Gastroesophageal sphincter (tissue), 4 donors: Measurements from ENCODE around the gene C17orf67. TPM values are rescaled to one million over a fixed set of nuclear protein-coding genes. Genes with fewer than 3 reads are reported as not detected.

Source experiments
- ATAC-seq: fragments of 150-250 bp; one replicate; pipeline ENCODE4 v1.9.1; 2016; ENCODE audit warnings: mild to moderate bottlenecking, moderate library complexity
- H3K27ac ChIP-seq, 4 donors: fragments of 200-600 bp; sonication (generic) in 3 of 4; 1 replicate in 3 of 4; 2 replicates in 1 of 4; pipeline ENCODE4 v1.5.1; 2016 to 2019
- H3K27me3 ChIP-seq: fragments of 200-600 bp; sonication (generic); one replicate; pipeline ENCODE4 v1.5.1; 2019
- H3K36me3 ChIP-seq, 2 donors: fragments of 200-600 bp; sonication (generic); one replicate each; pipeline ENCODE4 v1.5.1; 2019; ENCODE audit warnings: control low read depth in 1 of 2
- H3K4me1 ChIP-seq, 3 donors: fragments of 200-600 bp; sonication (generic); 1 replicate in 2 of 3; 2 replicates in 1 of 3; pipeline ENCODE4 v1.5.1; 2016 to 2019; ENCODE audit warnings: control low read depth in 2 of 3
- H3K4me3 ChIP-seq, 2 donors: fragments of 200-600 bp; sonication (generic); one replicate each; pipeline ENCODE4 v1.5.1; 2019; ENCODE audit warnings: mild to moderate bottlenecking in 1 of 2, moderate library complexity in 1 of 2
- H3K9me3 ChIP-seq, 3 donors: fragments of 200-600 bp; sonication (generic); one replicate each; pipeline ENCODE4 v1.5.1; 2017 to 2019; ENCODE audit warnings: control low read depth in 2 of 3
- CTCF ChIP-seq, 4 experiments: fragments of 200-600 bp in 2 of 4; fragments of 450-650 bp in 2 of 4; sonication (generic) in 1 of 4; IDR thresholded peaks; one replicate each; pipeline ENCODE4 v1.5.1; 2017 to 2019; ENCODE audit warnings: antibody characterized with exemption in 4 of 4, mild to moderate bottlenecking in 2 of 4, moderate library complexity in 2 of 4
- EP300 ChIP-seq: sonication (generic); formaldehyde crosslinking; IDR thresholded peaks from one replicate; pipeline ENCODE4 v1.6.1; 2017; ENCODE audit warnings: antibody characterized with exemption, mild to moderate bottlenecking
- POLR2A ChIP-seq, 2 donors: fragments of 450-650 bp; IDR thresholded peaks; one replicate each; pipeline ENCODE4 v1.6.1; 2017; ENCODE audit warnings: antibody characterized with exemption in 2 of 2, mild to moderate bottlenecking in 2 of 2, moderate library complexity in 1 of 2
- POLR2AphosphoS5 ChIP-seq: sonication (generic); formaldehyde crosslinking; IDR thresholded peaks from one replicate; pipeline ENCODE4 v1.6.1; 2017; ENCODE audit warnings: antibody characterized with exemption
- WGBS, 2 donors: methylation state at CpG; one replicate each; pipeline ENCODE4 v1.1.5; 2018; ENCODE audit warnings: low coverage in 1 of 2; 5-methylcytosine and 5-hydroxymethylcytosine counted together
- small RNA-seq, 4 donors: library from RNA; depleted of rRNA; stranded (forward); fragments of <200 nt; gene quantifications; one replicate each; pipeline ENCODE3, GENCODE V24; 2016
- total RNA-seq, 4 donors: library from RNA; depleted of rRNA; stranded (reverse); fragments of >200 nt; gene quantifications; one replicate each; pipeline ENCODE4 v1.1.0, GENCODE V29; 2016

The C17orf67 gene
- total RNA-seq, 4 donors from 2014 or later: 1.1 to 3.5 (median 2.3) TPM

GRCh38 chr17:56744721-56745120 lies 89.0 kb downstream of the C17orf67 start:
- Histone ChIP-seq H3K27me3 (no peaks in the 10 kb centered on the region), H3K9me3 (peaks cover 0 to 10% (median 0%) of the 10 kb centered on the region in 3 donors), H3K4me3 (no peak overlapping the region), H3K36me3 (no peaks in the 10 kb centered on the region), H3K27ac (no peak overlapping the region), H3K4me1 (no peaks in the 10 kb centered on the region)
- 81 to 94% methylated on average over 6 of the region's 7 CpGs for WGBS, 2 donors
- TF ChIP-seq POLR2A (IDR thresholded peaks at IDR 0.05): no peak
- TF ChIP-seq CTCF (IDR thresholded peaks at IDR 0.05): no peak
- no peak for TF ChIP-seq POLR2AphosphoS5
- no peak for ATAC-seq

GRCh38 chr17:56742601-56743000 lies 91.1 kb downstream of the C17orf67 start:
- TF ChIP-seq CTCF (IDR thresholded peaks at IDR 0.05): no peak
- TF ChIP-seq POLR2AphosphoS5: no peak
- TF ChIP-seq EP300: no peak
- no peak for TF ChIP-seq POLR2A (IDR thresholded peaks at IDR 0.05)
- Histone ChIP-seq H3K27ac (no peak overlapping the region), H3K4me1 (no peaks in the 10 kb centered on the region), H3K4me3 (no peak overlapping the region), H3K9me3 (peaks cover 0 to 10% (median 0%) of the 10 kb centered on the region in 3 donors), H3K36me3 (no peaks in the 10 kb centered on the region), H3K27me3 (peaks cover 8% of the 10 kb centered on the region)
- no peak for ATAC-seq
- whole genome bisulfite sequencing, 2 donors: 21 to 83% methylated on average over 2 to 4 of the region's 4 CpGs

Small RNA genes lying within 50 kb of the gene (small RNA-seq; reads per million reads assigned to genes)
- gene RNU6-1158P: 0 reads per million in 4 donors

Other genes starting within 250 kb of the C17orf67 start
- gene NOG, start 240.2 kb downstream of the C17orf67 start, total RNA-seq: 1 to 10 TPM in 3 of 4 donors, not detected in 1; 2.7 to 8.4 (median 3.2) TPM
- 10 to 100 TPM in 1 of 4 donors, 1 to 10 TPM in 3; 8.4 to 12.5 (median 9.7) TPM for gene DGKE, start 231 bp upstream of the C17orf67 start, total RNA-seq
- gene TRIM25, start 80.1 kb upstream of the C17orf67 start, total RNA-seq: 10 to 100 TPM; 10.1 to 36.6 (median 20.6) TPM
- 10 to 100 TPM in 3 of 4 donors, 1 to 10 TPM in 1; 10.0 to 16.9 (median 10.9) TPM for gene COIL, start 127.1 kb upstream of the C17orf67 start, total RNA-seq
- gene SCPEP1, start 144.2 kb upstream of the C17orf67 start, total RNA-seq: 100 to 1,000 TPM in 1 of 4 donors, 10 to 100 TPM in 3; 84.5 to 104 (median 94.1) TPM